ENCODE results near the gene HDHD5. TPM values are rescaled to one million over a fixed set of nuclear protein-coding genes. Genes with fewer than 3 reads are reported as not detected.

HDHD5 gene
- total RNA-seq, 1 donor from 2014 or later = 50.8 TPM

GRCh38 chr22:17097062-17097461, 62.0 kb downstream of the HDHD5 start:
- Mint-ChIP-seq H3K9me3 (no peaks in the 10 kb centered on the region), H3K27me3 (ENCODE audit: low read depth) (no peaks in the 10 kb centered on the region), H3K27ac (ENCODE audit: unreplicated experiment) (no peak overlapping the region), H3K36me3 (ENCODE audit: low read depth) (no peaks in the 10 kb centered on the region), H3K4me1 (no peaks in the 10 kb centered on the region), H3K4me3 (no peak overlapping the region)
- no peak for DNase-seq (ENCODE audit: low read depth, low spot score)
- no peak for TF ChIP-seq CTCF (conservative IDR thresholded peaks at IDR 0.05)

- H3K27me3 Mint-ChIP-seq (ENCODE audit: low read depth) = no peaks in the 10 kb centered on the region
- no peak overlapping the region for H3K4me3 Mint-ChIP-seq
- H3K9me3 Mint-ChIP-seq = no peaks in the 10 kb centered on the region
- no peak for TF ChIP-seq CTCF (conservative IDR thresholded peaks at IDR 0.05)
- no peak for DNase-seq (ENCODE audit: low read depth, low spot score)
- H3K4me1 Mint-ChIP-seq = no peaks in the 10 kb centered on the region
- no peak overlapping the region for H3K27ac Mint-ChIP-seq (ENCODE audit: unreplicated experiment)
- no peaks in the 10 kb centered on the region for H3K36me3 Mint-ChIP-seq (ENCODE audit: low read depth)
These were observed 63.0 kb downstream of the HDHD5 start for GRCh38 chr22:17096071-17096470.

- TF ChIP-seq CTCF (conservative IDR thresholded peaks at IDR 0.05) = peak; percentile 45
- H3K4me1 Mint-ChIP-seq = no peaks in the 10 kb centered on the region
- DNase-seq (ENCODE audit: low read depth, low spot score) = no peak
- H3K27me3 Mint-ChIP-seq (ENCODE audit: low read depth) = no peaks in the 10 kb centered on the region
- no peaks in the 10 kb centered on the region for H3K36me3 Mint-ChIP-seq (ENCODE audit: low read depth)
- no peaks in the 10 kb centered on the region for H3K9me3 Mint-ChIP-seq
- no peak overlapping the region for H3K4me3 Mint-ChIP-seq
- H3K27ac Mint-ChIP-seq (ENCODE audit: unreplicated experiment) = no peak overlapping the region
These were observed 63.5 kb downstream of the HDHD5 start for GRCh38 chr22:17095538-17095937.

- Mint-ChIP-seq H3K36me3 (ENCODE audit: low read depth) (no peaks in the 10 kb centered on the region), H3K4me1 (no peaks in the 10 kb centered on the region), H3K27me3 (ENCODE audit: low read depth) (no peaks in the 10 kb centered on the region), H3K27ac (ENCODE audit: unreplicated experiment) (no peak overlapping the region), H3K4me3 (no peak overlapping the region), H3K9me3 (no peaks in the 10 kb centered on the region)
- no peak for DNase-seq (ENCODE audit: low read depth, low spot score)
- no peak for TF ChIP-seq CTCF (conservative IDR thresholded peaks at IDR 0.05)
These were observed 66.0 kb downstream of the HDHD5 start for GRCh38 chr22:17093081-17093480.

- Mint-ChIP-seq H3K4me1 (no peaks in the 10 kb centered on the region), H3K27ac (ENCODE audit: unreplicated experiment) (no peak overlapping the region), H3K9me3 (no peaks in the 10 kb centered on the region), H3K36me3 (ENCODE audit: low read depth) (no peaks in the 10 kb centered on the region), H3K27me3 (ENCODE audit: low read depth) (peaks cover 8% of the 10 kb centered on the region), H3K4me3 (no peak overlapping the region)
- DNase-seq (ENCODE audit: low read depth, low spot score) = no peak
- TF ChIP-seq CTCF (conservative IDR thresholded peaks at IDR 0.05) = no peak
These were observed 67.2 kb downstream of the HDHD5 start for GRCh38 chr22:17091851-17092250.

- Mint-ChIP-seq H3K9me3 (no peaks in the 10 kb centered on the region), H3K4me3 (no peak overlapping the region), H3K27me3 (ENCODE audit: low read depth) (peaks cover 20% of the 10 kb centered on the region), H3K36me3 (ENCODE audit: low read depth) (no peaks in the 10 kb centered on the region), H3K27ac (ENCODE audit: unreplicated experiment) (no peak overlapping the region), H3K4me1 (peaks cover 4% of the 10 kb centered on the region)
- TF ChIP-seq CTCF (conservative IDR thresholded peaks at IDR 0.05) = no peak
- no peak for DNase-seq (ENCODE audit: low read depth, low spot score)
These were observed 68.5 kb downstream of the HDHD5 start for GRCh38 chr22:17090550-17090949.
